ENCODE results near the gene EIF3B. TPM values are rescaled to one million over a fixed set of nuclear protein-coding genes. Genes with fewer than 3 reads are reported as not detected.

The EIF3B gene
- total RNA-seq (2022; extraction: Qiagen RNA extraction; ENCODE audit: low read depth), result 228 to 271 TPM (median 238 TPM) in 5 replicates

GRCh38 chr7:2354186-2354938, at the start of gene EIF3B:
Gene EIF3B, plus strand, starts transcription at chr7:2354827. Its CDS starts 95 bp downstream, at chr7:2354922.

GRCh38 chr7:2314209-2314955, 40.2 kb upstream of the EIF3B start, which contains the start of gene SNX8:
Gene SNX8, minus strand, starts transcription at chr7:2314441. Its CDS starts 20 bp downstream, at chr7:2314421.

GRCh38 chr7:2403014-2403717, 48.5 kb downstream of the EIF3B start, which contains the start of gene CHST12:
Gene CHST12, plus strand, starts transcription at chr7:2403611. Its CDS starts 29,029 bp downstream, at chr7:2432640.

Other genes with a start within 250 kb of the EIF3B start
- gene MAD1L1, start 121.9 kb upstream of the EIF3B start, total RNA-seq (2022; extraction: Qiagen RNA extraction; ENCODE audit: low read depth), result 13.1 to 26.9 TPM (median 24.3 TPM) in 5 replicates
- gene MRM2, start 112.6 kb upstream of the EIF3B start, total RNA-seq (2022; extraction: Qiagen RNA extraction; ENCODE audit: low read depth), result 50.1 to 55.5 TPM (median 53.8 TPM) in 5 replicates
- 84.5 to 112 TPM (median 106 TPM) in 5 replicates for gene NUDT1, start 112.6 kb upstream of the EIF3B start, total RNA-seq (2022; extraction: Qiagen RNA extraction; ENCODE audit: low read depth)
- gene SNX8, start 40.4 kb upstream of the EIF3B start, total RNA-seq (2022; extraction: Qiagen RNA extraction; ENCODE audit: low read depth), result 40.8 to 76.4 TPM (median 64.0 TPM) in 5 replicates
- gene CHST12, start 48.8 kb downstream of the EIF3B start, total RNA-seq (2022; extraction: Qiagen RNA extraction; ENCODE audit: low read depth), result 7.6 to 15.9 TPM (median 12.1 TPM) in 5 replicates
- not detected in 5 replicates for gene GRIFIN, start 121.6 kb downstream of the EIF3B start, total RNA-seq (2022; extraction: Qiagen RNA extraction; ENCODE audit: low read depth)
- gene LFNG, start 164.9 kb downstream of the EIF3B start, total RNA-seq (2022; extraction: Qiagen RNA extraction; ENCODE audit: low read depth), result 7.9 to 16.6 TPM (median 13.2 TPM) in 5 replicates
- gene BRAT1, start 200.7 kb downstream of the EIF3B start, total RNA-seq (2022; extraction: Qiagen RNA extraction; ENCODE audit: low read depth), result 22.7 to 38.3 TPM (median 31.4 TPM) in 5 replicates
- 10.0 to 14.8 TPM (median 12.6 TPM) in 5 replicates for gene IQCE, start 204.2 kb downstream of the EIF3B start, total RNA-seq (2022; extraction: Qiagen RNA extraction; ENCODE audit: low read depth)

Data from A549 treated with RU486 at 1 μM for 4 hours (cell line).